Suprapubic skin (tissue), 4 donors: ENCODE results near the gene SYNC.

Source experiments
- CTCF ChIP-seq, 2 donors: fragments of 200-600 bp in 1 of 2; fragments of 450-650 bp in 1 of 2; sonication (generic) in 1 of 2; IDR thresholded peaks; one replicate each; pipeline ENCODE4 v1.5.1; 2016 to 2019; ENCODE audit warnings: antibody characterized with exemption in 2 of 2, mild to moderate bottlenecking in 1 of 2, moderate library complexity in 1 of 2
- EP300 ChIP-seq: sonication (generic); formaldehyde crosslinking; IDR thresholded peaks from one replicate; pipeline ENCODE4 v1.6.1; 2017; ENCODE audit warnings: antibody characterized with exemption
- POLR2A ChIP-seq, 2 donors: fragments of 450-650 bp; IDR thresholded peaks; one replicate each; pipeline ENCODE4 v1.6.1; 2017; ENCODE audit warnings: antibody characterized with exemption in 2 of 2, mild to moderate bottlenecking in 2 of 2, moderate library complexity in 2 of 2
- POLR2AphosphoS5 ChIP-seq, 3 donors: sonication (generic); formaldehyde crosslinking; IDR thresholded peaks; one replicate each; pipeline ENCODE4 v1.6.1; 2017; ENCODE audit warnings: antibody characterized with exemption in 3 of 3

- TF ChIP-seq CTCF (IDR thresholded peaks at IDR 0.05) = no peak
- no peak for TF ChIP-seq POLR2A (IDR thresholded peaks at IDR 0.05)
- no peak for TF ChIP-seq POLR2AphosphoS5 (IDR thresholded peaks at IDR 0.05)
- TF ChIP-seq EP300 = no peak
These were observed at the start of gene SYNC for GRCh38 chr1:32702599-32703478.
